Measurements from ENCODE around the gene TBC1D22A.

DNA sequence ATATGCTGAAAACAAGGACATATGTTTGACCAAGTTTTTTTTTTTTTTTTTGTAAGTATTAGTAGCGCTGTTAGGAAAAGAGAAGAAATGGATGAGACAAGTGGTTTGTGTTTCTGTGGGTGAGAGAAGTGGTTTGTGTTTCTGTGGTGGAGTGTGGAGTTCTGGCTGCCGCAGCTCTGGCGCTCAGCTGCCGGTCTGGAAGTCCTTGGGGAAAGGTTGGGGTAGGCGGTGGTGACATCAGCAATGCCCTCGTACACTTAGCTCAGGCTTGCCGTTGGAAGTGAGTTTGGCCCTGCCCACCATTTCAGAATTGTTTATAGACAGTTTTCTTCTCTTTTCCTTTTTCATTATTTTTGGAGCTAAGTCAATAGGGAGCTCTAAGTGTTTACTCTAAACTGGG, 116.6 kb downstream of the TBC1D22A start:
- TF ChIP-seq CTCF (IDR thresholded peaks at IDR 0.05) = no peak
- TF ChIP-seq EZH2 (IDR thresholded peaks at IDR 0.05) = no peak

Measured in neural progenitor cell (in vitro differentiated cells).